Raji (cell line): Measurements from ENCODE around the gene ZBTB26.

ENCODE experiments used
- POLR2A ChIP-seq: IDR thresholded peaks from 2 replicates; pipeline ENCODE4 v1.6.1; 2011; ENCODE audit warnings: low read depth, low read length, control low read depth; ENCODE audit not compliant: insufficient read depth

The ZBTB26 gene, protein sequence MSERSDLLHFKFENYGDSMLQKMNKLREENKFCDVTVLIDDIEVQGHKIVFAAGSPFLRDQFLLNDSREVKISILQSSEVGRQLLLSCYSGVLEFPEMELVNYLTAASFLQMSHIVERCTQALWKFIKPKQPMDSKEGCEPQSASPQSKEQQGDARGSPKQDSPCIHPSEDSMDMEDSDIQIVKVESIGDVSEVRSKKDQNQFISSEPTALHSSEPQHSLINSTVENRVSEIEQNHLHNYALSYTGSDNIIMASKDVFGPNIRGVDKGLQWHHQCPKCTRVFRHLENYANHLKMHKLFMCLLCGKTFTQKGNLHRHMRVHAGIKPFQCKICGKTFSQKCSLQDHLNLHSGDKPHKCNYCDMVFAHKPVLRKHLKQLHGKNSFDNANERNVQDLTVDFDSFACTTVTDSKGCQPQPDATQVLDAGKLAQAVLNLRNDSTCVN

DNA sequence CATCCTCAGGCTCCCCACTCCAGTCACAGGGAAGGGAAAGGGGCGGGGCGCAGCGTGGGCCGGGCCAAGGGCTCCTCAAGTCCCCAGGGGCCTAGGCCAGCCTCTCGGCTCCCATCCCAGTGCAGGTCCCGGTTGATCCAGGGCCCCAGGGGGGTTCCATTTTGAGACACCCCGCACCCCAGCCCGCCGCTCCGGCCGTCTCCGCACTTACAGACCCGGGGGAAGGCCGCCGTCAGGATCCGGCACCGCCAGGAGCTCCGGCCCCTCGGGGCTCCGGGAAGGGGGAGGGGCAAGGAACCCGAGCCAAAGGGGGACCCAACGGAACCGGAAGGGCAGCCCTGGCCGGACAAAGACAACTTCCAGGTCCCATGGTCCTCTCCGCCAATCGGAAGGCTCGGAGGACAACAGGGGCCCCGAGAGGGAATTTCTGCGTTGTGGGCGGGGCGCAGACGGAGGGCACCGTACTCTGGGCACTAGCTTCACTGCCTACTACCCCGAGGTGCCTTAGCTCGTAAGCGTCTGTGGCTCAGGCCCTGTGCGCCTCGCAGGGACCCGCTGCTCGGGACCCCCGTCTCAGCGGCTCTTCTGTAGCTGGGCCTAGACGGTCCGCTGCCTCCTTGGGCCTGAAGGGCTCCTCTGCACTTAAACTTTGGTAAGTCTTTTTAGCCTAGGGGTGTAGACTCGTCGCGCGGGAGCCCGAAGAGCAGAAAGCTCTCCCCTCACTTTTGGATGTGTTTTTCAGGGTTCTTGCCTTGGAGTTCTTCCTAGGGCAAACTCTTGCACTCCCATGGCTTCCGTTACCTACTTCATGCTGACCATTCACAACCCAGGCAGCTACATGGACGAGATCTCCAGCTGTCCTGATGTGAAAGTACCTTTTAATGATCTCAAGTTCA, at the start of gene ZBTB26:
Gene ZBTB26 (minus strand): TSS at position 287 of the 896 bp plus-strand sequence. CDS start 11,578 bp downstream, outside the sequence.
- TF ChIP-seq POLR2A = peak; percentile 94

DNA sequence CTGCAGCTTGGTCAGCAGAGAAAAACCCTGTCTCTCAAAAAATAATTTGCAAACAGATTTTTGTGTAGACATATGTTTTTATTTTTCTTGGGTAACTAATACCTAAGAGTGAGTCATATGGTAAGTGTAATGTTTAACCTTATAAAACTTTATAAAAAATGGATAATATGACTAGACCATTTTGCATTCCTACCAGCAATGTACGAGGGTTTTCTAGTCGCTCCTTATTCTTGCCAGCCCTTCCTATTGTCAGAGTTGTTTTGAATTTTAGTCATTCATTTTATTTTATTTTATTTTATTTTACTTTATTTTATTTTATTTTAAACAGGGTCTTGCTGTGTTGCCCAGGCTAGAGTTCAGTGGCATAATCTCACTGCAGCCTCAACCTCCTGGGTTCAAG, 47.3 kb upstream of the ZBTB26 start:
- TF ChIP-seq POLR2A = no peak

DNA sequence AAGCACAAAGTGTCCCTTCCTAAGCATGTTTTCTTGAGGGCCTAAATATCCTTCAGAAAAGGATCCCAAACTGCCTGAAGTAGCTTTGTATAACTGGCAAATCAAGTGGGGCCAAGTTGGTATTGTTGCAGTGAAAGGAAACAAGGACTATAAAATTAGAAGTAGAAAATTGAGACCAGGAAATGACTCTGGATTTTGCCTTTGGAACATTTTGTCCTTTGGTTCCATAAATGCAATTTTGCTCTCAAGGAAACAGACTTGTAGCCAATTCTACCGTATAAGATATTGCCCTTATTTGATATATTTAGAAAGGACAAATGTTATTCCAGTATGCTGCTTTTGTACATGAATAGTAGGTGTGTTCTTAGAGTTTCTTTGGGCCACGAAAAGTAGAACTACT, 43.9 kb upstream of the ZBTB26 start:
- no peak for TF ChIP-seq POLR2A

DNA sequence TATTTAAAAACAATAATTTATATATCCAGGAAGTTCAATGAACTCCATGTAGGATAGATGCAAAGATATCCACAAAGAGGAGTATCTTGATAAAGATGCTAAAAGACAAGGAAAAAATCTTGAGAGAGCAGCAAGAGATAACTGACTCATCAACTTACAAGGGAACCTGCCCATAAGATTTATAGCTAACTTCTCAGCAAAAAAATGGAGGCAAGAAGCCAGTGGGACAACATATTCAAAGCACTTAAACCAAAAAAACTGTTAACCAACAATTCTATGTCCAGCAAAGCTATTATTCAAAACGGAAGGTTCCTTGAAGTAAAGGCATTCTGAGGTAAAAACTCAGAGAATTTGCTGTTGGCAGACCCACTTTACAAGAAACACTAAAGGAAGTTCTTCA, 29.8 kb upstream of the ZBTB26 start:
- no peak for TF ChIP-seq POLR2A

DNA sequence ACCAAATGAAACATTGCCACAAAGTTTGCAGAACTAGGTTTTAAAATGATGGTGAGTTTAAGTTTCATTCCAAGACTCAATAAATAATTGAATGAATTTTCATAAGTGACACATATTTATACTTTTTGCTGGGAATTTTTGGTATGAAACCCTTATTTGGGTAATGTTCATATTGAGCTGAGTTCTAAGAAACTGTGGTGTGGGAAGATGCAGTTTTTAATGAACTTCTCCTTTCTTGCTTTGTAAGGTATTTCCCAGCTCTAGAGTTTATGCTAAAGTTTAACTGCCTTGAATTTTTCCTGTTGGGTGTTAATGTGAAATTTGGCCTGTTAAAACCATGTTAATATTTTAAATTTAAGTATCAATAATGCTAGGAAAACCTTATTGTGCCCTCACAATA, 24.6 kb upstream of the ZBTB26 start:
- no peak for TF ChIP-seq POLR2A

DNA sequence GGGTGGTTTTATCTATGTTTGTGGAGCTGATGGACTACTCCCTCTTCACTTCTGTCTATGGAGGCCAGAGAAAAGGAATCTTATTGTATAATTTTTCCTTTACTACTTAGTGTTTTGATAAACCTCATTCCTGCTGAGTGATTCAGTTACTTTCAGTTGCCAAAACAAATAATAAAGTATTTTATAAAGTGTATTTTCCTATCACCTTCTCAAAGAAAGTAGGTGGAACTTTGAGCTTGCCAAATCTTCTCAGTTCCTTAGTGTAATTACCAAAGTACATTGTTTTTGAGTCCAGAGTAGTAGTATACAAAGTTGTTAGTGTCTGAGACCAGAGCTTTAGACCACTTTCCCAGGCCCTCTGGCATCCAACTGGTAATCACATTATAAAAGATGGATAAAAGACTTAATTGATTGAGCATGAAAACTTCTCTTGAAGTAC, 23.0 kb upstream of the ZBTB26 start:
- no peak for TF ChIP-seq POLR2A

DNA sequence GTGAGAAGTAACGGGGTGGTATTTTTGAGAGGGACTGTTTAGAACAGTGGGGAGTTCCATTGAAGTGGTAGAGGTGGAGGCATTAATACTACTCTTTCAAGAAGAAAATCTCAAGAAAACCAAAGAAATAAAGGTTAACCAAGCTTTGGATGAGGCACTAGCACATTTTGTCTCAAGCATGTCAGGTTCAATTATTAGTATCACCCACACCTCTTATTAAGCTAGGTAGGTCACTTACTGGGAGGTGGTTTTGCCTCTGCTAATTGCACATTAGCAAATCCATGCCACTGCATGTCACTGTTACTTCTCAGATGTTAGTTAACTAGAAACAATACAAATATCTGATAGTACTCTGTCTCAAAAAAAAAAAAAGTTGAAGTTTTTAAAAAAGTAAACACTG, 19.7 kb upstream of the ZBTB26 start:
- no peak for TF ChIP-seq POLR2A

DNA sequence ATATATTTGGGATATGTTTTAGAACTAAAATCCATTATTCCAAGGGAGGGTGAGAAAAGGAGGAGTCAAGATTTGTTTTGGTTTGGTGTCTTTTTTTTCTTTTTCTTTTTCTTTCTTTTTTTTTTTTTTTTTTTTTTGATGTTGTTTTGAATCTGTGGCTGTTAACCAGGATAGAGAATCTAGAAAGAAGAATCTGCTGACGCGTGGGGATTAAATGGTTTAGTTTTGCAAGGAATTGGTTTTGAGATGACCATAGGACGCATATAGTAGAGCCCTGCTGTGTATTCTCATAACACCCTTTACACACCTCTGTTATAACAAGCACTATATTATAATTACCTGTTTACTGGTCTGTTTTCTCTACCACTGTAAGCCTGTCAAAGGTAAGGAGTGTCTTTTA, 19.0 kb upstream of the ZBTB26 start:
- no peak for TF ChIP-seq POLR2A

DNA sequence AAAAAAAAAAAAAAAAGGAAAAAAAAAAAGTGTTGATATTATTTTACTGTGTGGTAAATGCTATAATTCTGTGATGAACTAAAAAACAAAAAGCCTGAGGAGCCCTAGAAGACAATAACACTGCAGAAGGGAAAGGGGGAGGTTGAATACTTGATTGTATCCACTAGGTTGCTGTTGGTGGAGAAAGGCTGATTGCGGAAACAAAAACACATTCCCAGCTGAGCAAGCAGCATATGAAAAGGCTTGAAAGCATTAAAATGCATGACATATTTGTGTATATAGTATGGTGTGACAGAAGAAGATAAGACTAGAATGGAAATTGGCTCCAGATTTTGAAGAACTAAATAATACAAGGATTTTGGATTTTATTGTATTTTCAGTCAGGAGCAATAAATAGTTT, 18.4 kb upstream of the ZBTB26 start:
- TF ChIP-seq POLR2A = no peak

DNA sequence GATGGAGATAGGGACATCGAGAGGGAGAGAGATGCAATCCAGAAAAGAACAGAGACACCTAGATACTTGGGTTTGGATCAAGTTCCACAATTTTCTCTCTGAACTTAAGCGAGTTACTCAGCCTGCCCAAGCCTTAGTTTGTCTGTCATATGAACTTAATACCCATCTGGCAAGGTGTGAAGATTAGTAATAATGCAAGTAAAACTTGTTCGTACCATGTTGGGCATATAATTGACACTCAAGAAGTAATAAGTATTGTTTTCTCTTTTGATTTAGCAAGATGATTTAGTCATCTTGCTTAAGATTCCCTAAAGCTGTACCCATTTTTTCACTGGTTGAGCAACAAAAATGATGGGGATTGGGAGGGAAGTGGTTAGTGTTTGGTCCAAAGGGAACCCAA, 17.0 kb upstream of the ZBTB26 start:
- no peak for TF ChIP-seq POLR2A

DNA sequence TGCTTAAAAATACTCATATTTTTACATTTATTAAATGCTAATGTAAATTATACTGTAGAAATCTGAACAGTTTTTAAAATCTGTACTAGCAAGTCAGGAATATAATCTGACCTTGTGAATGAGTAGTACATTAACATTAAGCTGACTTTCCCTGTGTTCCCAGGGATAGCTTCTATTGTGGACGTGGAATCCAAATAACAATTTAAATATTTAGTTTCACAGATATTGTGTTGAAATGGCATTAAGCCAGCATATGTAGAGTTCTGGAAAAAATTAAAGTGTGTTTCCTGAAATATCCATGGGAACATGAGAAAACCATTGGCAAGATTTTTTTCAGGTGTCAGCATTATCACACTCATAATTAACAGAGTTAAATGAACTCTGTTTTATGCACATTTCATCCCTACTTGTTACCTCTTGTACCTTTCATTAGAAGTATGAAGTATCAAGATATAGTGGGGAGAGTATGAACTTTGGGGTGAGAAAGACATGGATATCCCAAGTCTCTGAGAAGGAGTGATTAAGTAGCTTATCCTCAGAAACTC, 15.2 kb upstream of the ZBTB26 start:
- TF ChIP-seq POLR2A = no peak

DNA sequence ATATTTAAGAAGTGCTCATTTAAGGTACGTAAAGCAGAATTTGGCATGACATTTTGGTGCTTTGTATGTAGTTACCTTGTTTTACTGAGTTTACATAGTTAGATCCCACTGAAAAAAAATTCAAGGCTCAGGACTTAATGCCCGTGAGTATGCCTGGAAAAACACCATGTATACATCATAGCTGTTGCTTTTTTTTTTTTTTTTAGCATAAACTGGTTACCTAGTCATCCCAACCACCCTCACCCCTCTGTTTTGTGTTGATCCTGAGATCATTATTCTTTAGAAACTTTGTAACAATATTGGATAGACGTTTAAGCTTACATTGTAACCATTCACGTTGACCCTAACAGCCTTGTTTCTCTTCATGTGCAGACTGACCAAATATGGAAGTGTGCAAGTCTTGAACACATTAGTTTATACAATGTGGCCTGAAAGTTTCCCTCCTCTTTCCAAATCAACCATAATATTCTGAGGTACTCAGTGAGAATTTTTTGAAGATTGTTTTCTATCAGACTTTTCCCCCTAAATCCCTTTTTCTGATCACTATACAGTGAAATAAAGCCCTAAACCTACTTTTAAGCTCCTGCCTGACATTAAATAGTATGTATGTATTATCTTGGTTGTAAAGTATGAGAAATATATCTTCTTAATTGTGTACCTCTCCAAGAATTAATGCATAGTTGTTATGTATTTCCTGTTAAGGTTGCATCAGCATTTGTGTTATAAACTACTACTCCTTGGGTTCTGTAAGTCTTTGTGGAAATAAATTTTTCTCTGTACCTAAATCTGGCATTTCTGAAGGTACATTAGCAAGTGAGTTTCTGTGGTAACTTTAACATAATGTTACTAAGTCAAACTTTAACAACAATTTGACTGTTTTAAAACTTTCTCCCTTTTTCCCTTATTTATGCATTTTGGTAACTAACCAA, 13.9 kb upstream of the ZBTB26 start:
- no peak for TF ChIP-seq POLR2A

DNA sequence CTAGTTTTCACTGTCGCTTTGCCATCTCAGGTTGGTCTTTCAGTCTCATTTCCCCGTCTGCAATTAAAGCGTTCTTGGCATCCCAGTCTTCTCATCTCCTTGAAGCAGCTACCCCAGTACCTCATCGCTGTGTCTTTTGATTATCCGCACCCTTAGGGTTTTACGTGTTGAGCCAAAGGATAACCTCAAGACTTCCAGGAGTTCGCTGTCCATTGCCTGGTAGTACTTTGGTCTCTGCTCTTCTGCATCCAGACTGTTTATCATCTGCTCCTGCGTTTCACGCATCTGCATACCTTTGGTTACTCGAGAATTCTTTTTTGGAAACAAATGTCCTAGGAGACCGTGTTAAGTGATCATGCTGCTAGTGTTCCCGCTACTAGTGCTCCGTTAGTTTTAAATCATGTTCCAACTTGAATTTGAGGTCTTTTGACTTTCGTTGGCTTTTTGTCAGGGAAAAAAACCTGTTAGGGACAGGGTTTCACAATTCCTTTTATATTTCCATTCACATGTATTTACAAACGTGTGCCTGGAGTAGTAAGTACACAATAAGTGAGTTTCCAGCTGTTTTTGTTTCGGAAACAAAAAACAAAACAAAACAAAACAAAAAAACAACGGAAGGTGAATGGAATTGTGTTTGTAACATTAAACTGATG, 10.4 kb upstream of the ZBTB26 start:
- no peak for TF ChIP-seq POLR2A
